Activated CD8-positive, alpha-beta memory T cell treated with anti-CD3 and anti-CD28 coated beads, Interleukin-2, amount 50 U/mL, for 48 hours (primary cell): ENCODE measurements around the gene LTBP1.
"Not testable (repeated sequence)": the region's sequence is repeated elsewhere in the genome, so short reads cannot be mapped to it uniquely, and the experiment has no call there.

Experiments
- DNase-seq: peaks from one replicate; pipeline ENCODE4 v3.0.0-alpha.2; 2020

LTBP1 gene

GRCh38 chr2:33404321-33404720 is 457.6 kb downstream of the LTBP1 start:
- DNase-seq: no peak

DNA sequence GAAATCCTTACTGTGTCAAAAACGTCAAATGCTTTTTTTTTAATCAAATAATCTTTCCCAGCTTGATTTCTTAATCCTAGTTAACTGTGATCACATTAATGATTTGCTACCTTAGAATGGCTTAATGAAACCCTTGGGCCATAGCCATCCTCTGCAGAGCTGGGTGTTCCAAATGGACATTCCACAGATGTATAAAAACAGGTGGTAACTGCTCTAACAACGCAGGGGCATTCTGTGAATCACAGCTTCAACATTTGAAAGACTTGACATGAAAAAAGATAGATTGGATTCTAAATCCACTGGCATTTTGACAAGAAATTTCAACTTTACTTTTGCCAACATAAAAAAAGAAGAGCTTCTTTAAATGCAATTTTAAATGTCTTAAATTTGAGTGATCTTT is 459.9 kb downstream of the LTBP1 start:
- no peak for DNase-seq

- no peak for DNase-seq
Observed at GRCh38 chr2:33408109-33408508, 461.4 kb downstream of the LTBP1 start.

DNA sequence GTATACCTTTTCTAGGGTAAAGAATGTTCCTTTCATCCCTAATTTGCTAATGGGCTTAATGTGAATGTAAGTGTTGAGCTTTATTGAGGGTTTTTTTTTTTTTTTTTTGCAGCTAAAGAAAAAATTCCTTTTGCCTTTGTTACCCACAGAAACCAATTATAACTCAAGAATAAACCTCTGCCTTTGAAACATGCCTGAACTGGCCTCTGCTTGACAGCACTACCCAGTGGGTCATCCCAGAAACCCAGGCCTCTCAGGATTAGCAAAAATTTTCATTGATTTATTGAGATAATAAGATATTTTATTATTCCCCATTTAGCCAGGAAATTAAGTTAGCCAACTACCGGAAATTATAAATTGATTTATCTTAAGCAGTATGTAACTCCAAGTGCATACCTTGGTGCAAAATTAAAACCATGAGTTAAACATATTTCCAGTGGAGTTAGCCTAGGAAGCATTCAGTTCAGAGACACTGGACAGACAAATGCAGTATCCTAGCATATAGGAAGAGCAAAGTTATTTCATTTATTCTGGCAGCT is 462.7 kb downstream of the LTBP1 start:
- DNase-seq: no peak

- no peak for DNase-seq
Observed at GRCh38 chr2:33411765-33412164, 465.0 kb downstream of the LTBP1 start.

GRCh38 chr2:33412920-33413319 is 466.2 kb downstream of the LTBP1 start:
- no peak for DNase-seq

DNA sequence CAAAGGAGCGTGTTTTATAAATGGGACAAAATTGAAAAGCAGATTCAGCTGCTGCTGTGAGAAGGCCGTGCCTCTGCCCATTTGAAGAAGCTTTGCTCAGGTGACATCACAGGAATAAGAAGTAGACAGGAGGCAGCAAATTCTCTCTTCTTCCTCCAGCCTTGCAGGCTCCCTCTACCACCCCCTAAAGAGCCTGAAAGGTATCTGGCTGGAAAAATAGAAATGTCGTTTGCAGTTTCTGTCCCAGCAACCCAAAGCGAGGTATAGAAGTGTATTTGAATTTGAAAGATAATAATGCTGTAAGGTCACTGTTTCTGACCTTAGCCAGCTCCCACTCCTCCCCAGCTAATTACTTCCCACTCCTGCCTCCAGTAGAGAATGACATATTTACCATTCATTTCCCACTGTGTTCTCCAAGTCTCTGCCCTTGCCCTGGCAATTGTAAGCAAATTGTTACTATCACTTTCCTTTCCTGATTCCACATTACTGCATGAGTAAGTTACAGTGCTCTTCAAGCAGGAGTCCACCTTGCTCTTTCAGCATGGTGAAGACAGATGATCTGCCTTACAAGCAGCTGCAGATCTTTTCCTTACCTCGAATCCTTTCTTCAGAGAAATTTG is 472.9 kb downstream of the LTBP1 start:
- DNase-seq: no peak

DNA sequence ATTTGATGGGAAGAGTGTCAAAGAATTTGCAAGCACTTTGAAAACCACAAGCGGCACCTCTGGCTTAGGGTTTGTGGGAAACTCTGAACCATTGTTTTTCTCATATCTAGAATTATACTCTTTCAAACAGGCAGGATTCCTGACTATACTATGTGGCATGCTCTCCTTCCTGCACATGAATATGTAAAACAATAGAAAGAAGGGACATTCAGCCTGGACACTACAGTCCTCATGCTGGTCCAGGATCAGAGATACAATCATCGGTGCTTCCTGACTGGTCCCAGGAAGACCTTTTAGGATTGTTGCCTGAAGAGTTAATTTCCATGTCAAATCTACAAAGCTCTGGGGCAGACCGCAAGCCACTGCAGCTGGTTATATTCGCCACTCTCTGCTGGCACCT is 474.0 kb downstream of the LTBP1 start:
- DNase-seq: no peak

DNA sequence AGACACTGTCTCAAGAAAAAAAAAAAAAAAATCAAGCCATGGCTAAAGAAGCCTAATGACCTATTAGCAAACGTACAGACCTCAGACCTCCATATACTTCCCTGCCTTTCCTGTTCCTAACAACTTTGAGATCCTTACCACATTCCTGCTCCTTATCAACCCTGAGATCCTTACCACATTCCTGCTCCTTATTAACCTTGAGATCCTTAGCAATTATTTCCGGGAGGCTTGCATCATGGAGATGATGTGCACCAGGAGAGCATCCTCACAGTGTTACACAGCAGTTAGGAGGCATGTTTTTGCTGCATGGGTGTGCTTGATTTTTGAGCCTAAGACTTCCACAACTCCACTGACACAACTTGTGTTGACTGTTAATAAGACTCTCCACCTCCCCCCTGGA is 475.1 kb downstream of the LTBP1 start:
- no peak for DNase-seq

DNA sequence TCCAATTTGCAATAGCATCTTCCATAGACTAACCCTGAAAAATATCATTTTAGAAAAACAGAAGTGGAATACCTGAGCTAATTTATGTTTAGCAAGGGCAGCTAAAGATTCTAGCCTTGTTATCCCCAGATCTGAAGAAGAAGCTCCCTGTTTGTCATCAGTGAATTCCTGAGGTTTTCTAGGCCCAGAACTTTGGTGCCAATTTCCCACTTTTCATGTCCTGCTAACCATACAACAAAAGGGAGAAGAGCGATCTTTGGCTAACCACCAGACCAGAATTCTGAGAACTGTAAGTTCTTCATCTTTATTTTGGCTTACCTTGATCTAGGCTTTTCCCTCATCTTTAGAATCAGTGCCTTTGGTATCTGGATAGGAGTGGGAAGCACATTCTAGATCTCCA is 478.4 kb downstream of the LTBP1 start:
- DNase-seq: no peak

DNA sequence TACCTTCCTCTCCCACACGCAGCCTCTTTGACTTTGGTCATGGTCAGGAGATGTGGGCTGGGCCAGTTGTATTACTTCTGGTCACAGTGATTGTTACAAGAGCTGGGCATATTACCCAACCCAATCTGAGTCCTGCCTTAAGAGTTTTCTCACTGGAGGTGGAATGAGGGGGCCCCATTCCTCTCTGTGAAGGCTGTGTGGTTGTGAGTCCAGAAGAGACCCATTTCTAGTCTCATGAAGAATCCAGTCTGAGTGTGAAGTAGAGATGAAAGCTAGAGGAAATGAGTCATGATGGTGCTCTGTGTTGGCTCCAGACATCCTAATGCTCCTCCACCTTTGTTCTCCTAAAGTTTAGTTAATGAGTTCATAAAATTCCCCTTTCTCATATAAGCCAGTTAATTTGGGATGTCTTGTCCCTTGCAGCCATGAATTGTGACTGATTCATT is 478.9 kb downstream of the LTBP1 start:
- no peak for DNase-seq

DNA sequence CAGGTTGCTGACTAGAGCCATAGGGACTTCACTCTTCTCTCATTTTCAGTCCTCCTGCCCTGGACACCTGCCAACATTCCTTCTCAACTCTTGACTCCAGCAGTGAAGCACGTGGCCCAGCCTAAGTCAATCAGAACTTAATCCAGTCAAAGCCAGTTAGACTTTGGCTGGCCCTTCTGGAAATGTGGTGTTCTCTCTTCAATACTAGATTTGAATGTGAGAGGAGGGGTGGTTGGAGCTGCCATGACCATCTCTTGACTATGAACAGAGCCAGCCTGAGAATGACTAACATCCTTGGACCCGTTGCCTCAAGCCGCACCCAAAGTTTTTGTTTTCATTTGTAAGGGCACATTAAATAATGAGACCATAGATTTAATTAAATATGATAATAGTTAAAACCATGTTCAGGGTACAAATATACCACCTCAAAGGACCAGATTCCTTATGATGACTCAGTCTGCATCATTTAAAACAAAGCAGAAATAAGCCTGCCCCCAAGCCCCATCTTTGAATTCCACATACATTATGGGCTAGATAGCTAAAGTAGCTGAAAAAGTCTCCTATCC is 480.0 kb downstream of the LTBP1 start:
- DNase-seq: no peak

DNA sequence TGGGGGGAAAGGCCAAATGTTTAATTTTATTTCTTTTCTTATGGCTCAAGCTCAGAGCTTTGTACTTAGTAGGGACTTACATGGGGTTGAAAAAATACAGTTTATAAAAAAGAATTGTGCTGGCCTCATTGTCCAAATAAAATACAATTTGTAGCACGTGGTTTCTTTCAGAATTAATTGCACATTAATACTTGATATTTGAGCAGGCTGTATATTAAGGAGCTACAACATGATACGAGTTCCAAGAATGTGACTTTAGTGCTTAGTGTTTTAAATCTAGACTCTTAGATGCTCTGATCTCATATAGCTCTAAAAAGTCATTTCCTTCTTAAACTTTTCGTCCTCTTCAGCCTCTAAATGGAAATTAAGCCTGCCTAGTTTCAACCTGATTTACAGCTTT is 483.3 kb downstream of the LTBP1 start:
- no peak for DNase-seq

GRCh38 chr2:33430856-33431255 is 484.1 kb downstream of the LTBP1 start:
- DNase-seq: no peak

GRCh38 chr2:33432871-33433270 is 486.1 kb downstream of the LTBP1 start:
- no peak for DNase-seq

DNA sequence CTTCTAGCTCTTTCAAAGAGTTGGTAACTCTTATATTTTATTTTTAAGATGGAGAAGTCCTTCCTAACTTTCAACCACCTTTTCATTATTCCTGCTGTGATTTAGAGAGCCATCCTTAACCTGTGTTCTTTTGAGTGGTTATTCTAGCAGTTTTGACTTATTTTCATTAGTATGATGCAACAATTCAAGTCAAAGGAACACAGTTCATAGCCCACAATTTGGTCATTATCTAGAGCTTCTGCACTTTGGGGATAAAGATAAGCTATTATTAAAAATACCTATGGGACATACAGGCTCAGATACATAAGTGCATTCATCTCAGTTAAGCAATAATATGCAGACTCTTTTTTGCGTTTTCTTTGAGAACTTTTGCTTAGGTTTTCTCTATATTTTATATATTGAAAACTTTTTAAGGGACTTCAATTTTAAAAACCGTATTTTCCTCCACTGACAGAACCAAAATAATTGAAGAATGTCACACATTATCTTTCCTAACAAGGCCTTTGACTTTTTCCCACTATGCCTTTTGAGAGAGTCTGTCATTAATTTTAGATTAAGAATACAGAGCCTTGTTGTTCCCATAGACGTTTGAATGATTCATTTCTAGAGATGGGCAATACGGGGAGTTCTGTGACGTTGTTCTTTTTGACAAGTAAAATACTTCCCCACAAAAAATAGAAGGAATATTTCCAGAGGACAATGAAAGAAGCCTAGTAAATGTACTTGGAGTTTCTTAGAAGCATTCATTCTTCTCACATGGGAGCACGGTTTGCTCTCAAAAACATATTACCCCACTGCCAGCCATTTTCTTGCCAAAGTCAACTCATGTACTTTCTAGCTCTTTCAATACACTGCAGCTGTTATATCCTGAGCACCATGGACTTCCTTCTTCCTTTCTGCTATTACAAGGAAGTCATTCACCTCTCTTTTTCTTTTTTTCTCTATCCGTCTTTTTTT is 486.8 kb downstream of the LTBP1 start:
- DNase-seq: no peak

- DNase-seq: no peak
Observed at GRCh38 chr2:33435518-33435917, 488.8 kb downstream of the LTBP1 start.

DNA sequence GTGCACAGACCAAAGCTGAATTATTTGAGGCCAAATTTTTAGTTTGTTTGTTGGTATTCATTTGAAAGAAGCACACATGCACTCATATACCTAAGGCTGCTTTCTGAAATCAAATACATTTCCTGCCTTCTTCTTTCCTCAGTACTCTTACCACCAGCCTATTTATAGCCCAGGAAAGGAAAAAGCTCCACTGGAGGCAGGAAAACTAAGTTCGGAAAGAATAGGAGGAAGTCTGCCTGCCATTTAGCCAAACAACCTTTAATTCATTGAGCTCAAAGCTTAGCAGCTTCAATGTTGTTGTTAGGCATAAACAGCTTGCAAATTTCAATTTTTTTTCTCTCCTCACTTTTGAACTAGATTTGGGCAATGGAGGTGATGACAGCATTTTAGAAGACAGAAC is 489.3 kb downstream of the LTBP1 start:
- no peak for DNase-seq

- DNase-seq: no peak
Observed at GRCh38 chr2:33437297-33437696, 490.5 kb downstream of the LTBP1 start.

DNA sequence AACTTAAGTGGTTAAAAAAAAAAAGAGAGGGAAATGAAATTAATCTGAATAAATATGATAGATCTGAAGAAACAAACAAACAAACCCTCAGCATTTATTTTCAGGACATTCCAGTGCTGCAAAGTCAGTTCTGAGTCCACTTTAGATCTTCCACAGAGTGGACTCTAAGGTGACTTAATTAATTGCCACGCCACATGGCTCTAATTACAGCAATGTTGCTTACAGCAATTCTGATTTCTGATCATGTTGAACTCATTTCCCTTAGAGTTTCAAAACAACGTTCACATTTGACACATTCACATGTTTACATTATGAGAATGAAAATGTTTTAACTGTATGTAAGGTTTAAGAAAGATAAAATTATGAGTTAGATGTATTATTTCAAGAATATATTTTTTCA is 491.1 kb downstream of the LTBP1 start:
- no peak for DNase-seq

DNA sequence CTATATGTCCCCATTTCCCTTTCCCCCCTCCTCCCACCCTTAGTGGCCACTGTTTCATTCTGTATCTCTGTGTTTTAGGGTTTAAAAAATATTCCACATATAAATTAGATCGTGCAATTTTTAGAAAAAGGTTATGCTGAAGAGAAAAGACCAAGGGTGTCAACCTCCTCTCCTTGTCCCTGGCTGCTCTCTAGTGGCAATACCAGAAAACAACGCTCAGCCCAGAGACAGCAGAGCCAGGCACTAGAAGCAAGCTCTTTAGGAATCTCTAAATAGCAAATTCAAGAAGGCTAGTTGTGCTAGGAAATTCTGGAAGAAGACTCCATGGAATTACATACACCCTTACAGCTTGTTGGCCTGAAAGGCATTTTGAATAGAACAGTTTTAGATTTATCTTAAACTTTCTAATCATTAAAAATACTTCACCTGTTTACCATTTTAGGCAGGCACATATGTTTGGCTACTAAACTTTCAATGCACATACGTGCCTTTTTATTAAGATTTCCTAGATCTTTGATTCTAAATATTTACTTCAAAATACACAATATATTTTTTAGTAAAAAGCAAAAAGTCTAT is 494.6 kb downstream of the LTBP1 start:
- no peak for DNase-seq

GRCh38 chr2:33442052-33442451 is 495.3 kb downstream of the LTBP1 start:
- DNase-seq: not testable (repeated sequence)

DNA sequence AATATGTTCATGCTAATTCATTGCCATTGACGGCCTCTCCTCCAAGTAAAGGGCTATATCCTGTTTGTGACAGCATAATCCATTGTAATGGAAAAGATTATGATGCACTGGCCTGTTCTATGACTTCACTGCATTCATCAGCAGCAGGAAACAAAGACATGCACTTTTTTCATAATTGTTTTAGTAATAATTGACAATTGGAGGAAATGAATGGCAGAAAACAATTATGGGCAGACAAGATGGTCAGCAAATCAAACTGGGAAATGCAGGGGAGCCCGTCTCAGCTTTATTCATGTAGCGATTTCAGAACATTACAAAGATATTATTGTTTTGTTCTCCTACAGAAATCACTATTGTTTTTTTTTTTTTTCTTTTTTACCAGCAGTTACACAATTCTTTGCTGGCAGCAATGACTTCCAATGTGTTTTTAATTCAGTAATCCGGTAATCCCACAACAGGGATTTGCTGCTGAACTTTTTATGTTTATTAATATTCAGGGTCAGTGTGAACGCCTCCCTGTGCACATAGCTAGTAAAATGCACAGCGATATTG is 495.9 kb downstream of the LTBP1 start:
- DNase-seq: no peak
